A549 treated with Mapracorat at 1 μM for 4 hours (cell line): ENCODE measurements around the gene GMCL2. TPM values are rescaled to one million over a fixed set of nuclear protein-coding genes. Genes with fewer than 3 reads are reported as not detected.

Source experiments
- total RNA-seq: library from RNA; stranded (reverse); fragments of 200-300 nt; extraction: Qiagen RNA extraction; gene quantifications from 5 replicates; pipeline ENCODE4 v1.2.3, GENCODE V29; 2022

The GMCL2 gene, protein sequence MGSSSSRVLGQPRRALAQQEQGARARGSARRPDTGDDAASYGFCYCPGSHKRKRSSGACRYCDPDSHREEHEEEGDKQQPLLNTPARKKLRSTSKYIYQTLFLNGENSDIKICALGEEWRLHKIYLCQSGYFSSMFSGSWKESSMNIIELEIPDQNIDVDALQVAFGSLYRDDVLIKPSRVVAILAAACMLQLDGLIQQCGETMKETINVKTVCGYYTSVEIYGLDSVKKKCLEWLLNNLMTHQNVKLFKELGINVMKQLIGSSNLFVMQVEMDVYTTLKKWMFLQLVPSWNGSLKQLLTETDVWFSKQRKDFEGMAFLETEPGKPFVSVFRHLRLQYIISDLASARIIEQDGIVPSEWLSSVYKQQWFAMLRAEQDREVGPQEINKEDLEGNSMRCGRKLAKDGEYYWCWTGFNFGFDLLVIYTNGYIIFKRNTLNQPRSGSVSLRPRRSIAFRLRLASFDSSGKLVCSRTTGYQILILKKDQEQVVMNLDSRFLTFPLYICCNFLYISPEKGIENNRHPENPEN
- not detected in 5 replicates for total RNA-seq

GRCh38 chr5:178187014-178187413 lies at the start of gene GMCL2:
GMCL2 (minus strand) TSS chr5:178187371; CDS start chr5:178187299, 72 bp downstream.

GRCh38 chr5:178232124-178232919 lies 45.2 kb upstream of the GMCL2 start, which contains the start of gene PHYKPL:
PHYKPL (minus strand) TSS chr5:178232802; CDS start chr5:178232550, 252 bp downstream.

GRCh38 chr5:178204182-178204934 lies 17.2 kb upstream of the GMCL2 start, which contains the start of gene HNRNPAB:
HNRNPAB (plus strand) TSS chr5:178204533; CDS start chr5:178204838, 305 bp downstream.

DNA sequence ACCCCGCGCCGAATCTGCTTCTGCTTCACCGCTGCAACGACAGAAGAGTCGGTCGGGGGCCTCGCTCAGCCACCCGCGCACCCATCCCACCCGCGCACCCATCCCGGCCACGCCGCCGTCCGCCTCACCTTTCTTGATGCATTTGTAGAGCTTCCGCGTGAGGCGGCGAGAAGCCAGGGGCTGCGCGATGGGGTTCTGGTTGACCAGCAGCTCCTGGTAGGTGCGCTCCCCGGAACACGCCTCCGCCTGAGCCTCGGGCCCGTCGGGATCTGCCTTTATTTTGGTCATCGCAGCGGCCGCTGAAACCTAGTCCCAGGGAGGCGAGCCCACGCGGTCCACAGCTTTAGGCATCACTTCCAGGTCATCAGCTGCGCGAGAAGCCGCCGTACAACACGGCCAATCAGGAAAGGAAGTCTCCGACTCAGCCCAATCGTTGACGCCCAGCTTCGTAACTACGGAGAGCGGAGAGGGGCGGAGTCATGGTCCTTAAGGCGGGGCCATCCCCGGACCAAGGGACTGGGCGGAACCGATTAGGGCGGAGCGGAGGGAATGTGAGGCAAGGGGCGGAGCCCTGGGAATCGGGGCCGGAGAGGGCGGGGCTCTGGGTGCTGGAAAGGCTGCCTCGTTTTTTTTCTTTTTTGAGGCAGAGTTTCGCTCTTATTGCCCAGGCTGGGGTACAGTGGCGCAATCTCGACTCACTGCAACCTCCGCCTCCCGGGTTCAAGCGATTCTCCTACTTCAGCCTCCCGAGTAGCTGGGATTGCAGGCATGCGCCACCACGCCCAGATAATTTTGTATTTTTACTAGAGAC lies 33.4 kb downstream of the GMCL2 start, which contains the start of gene NHP2:
Gene NHP2, minus strand, starts transcription at position 356 of the 811 bp plus-strand sequence. Its CDS starts 68 bp downstream, at position 288.

Other genes starting within 250 kb of the GMCL2 start
- gene PROP1, start 191.1 kb downstream of the GMCL2 start, total RNA-seq: not detected in 5 replicates
- gene N4BP3, start 73.8 kb downstream of the GMCL2 start, total RNA-seq: 0.74 to 1.3 TPM (median 1.0 TPM) in 5 replicates
- gene RMND5B, start 56.4 kb downstream of the GMCL2 start, total RNA-seq: 21.1 to 30.3 TPM (median 30.1 TPM) in 5 replicates
- gene NHP2, start 33.5 kb downstream of the GMCL2 start, total RNA-seq: 391 to 505 TPM (median 408 TPM) in 5 replicates
- gene HNRNPAB, start 17.2 kb upstream of the GMCL2 start, total RNA-seq: 305 to 335 TPM (median 317 TPM) in 5 replicates
- 6.3 to 9.6 TPM (median 7.6 TPM) in 5 replicates for gene PHYKPL, start 45.4 kb upstream of the GMCL2 start, total RNA-seq